ENCODE measurements around the gene SLC35B4.

SLC35B4 gene

DNA sequence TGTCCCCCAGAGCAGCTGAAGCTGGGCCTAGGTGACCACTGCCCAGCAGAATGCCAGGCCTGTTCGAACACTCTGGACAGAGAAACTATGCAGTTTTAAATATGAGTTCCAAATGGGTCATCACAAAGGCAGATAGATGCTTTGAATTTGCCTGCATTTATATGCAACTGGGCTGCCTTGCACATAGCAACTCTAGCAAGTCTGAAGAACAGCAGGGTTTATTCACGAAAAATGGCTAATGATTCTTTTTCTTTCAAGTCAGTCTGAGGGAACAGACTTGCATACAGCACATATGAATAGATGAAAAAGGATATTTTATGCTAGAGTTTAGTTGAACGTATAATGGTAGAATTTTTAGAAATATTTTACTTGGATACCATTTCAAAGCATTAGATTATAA is 68.5 kb downstream of the SLC35B4 start:
- in situ Hi-C loops (cut with HindIII; ENCODE audit: low sequenced_read_pairs), result no loop called here
- no peak for DNase-seq (ENCODE audit: low read depth)
- no peak for TF ChIP-seq CTCF (IDR thresholded peaks at IDR 0.05; ENCODE audit: low read depth, low read length, missing control alignments)
- H3K4me3 ChIP-seq (ENCODE audit: low read depth, low read length), result no peak overlapping the region

- in situ Hi-C loops (cut with HindIII; ENCODE audit: low sequenced_read_pairs), result no loop called here
- TF ChIP-seq CTCF (IDR thresholded peaks at IDR 0.05; ENCODE audit: low read depth, low read length, missing control alignments), result no peak
- no peak overlapping the region for H3K4me3 ChIP-seq (ENCODE audit: low read depth, low read length)
- no peak for DNase-seq (ENCODE audit: low read depth)
Observed at GRCh38 chr7:134246761-134247160, 70.0 kb downstream of the SLC35B4 start.

GRCh38 chr7:134246347-134246746 is 70.4 kb downstream of the SLC35B4 start:
- TF ChIP-seq CTCF (IDR thresholded peaks at IDR 0.05; ENCODE audit: low read depth, low read length, missing control alignments), result no peak
- in situ Hi-C loops (cut with HindIII; ENCODE audit: low sequenced_read_pairs), result no loop called here
- H3K4me3 ChIP-seq (ENCODE audit: low read depth, low read length), result no peak overlapping the region
- DNase-seq (ENCODE audit: low read depth), result no peak

- no peak for DNase-seq (ENCODE audit: low read depth)
- no peak for TF ChIP-seq CTCF (IDR thresholded peaks at IDR 0.05; ENCODE audit: low read depth, low read length, missing control alignments)
- in situ Hi-C loops (cut with HindIII; ENCODE audit: low sequenced_read_pairs), result no loop called here
- H3K4me3 ChIP-seq (ENCODE audit: low read depth, low read length), result no peak overlapping the region
Observed at GRCh38 chr7:134245253-134245652, 71.5 kb downstream of the SLC35B4 start.
